ENCODE results near the gene GFM1.

The GFM1 gene

GRCh38 chr3:158728061-158728377 is 83.7 kb downstream of the GFM1 start:
- TF ChIP-seq EZH2phosphoT487 (conservative IDR thresholded peaks at IDR 0.05; ENCODE audit: low read length), result no peak
- no peak for TF ChIP-seq CTCF (IDR thresholded peaks at IDR 0.05; ENCODE audit: insufficient read depth, low read length, poor library complexity, severe bottlenecking)
- Histone ChIP-seq H3F3A (ENCODE audit: insufficient read depth) (no peaks in the 10 kb centered on the region), H3K27ac (ENCODE audit: low read depth, low read length) (no peak overlapping the region), H3K36me3 (ENCODE audit: low read length) (no peaks in the 10 kb centered on the region), H2AFZ (ENCODE audit: low read depth, low read length, severe bottlenecking) (peak overlapping the region; percentile 55), H3K9ac (ENCODE audit: low read length) (0 out of 2 replicates have a peak overlapping the region, but pooled peaks have one; percentile 1), H3K27me3 (ENCODE audit: low read length) (no peaks in the 10 kb centered on the region), H4K20me1 (ENCODE audit: low read depth, low read length) (no peaks in the 10 kb centered on the region), H3K4me2 (ENCODE audit: low read depth, low read length, poor library complexity, severe bottlenecking) (peak overlapping the region; percentile 34), H3K4me3 (ENCODE audit: insufficient read depth, low read length, poor library complexity, severe bottlenecking) (no peak overlapping the region), H3K9me2 (replicated peaks; ENCODE audit: insufficient read depth, low read length) (no peaks in the 10 kb centered on the region), H3K79me2 (ENCODE audit: insufficient read depth, low read length) (no peaks in the 10 kb centered on the region), H3K9me3 (ENCODE audit: insufficient read depth, low read length) (no peaks in the 10 kb centered on the region)

GRCh38 chr3:158728851-158729250 is 84.5 kb downstream of the GFM1 start:
- Histone ChIP-seq H3K4me3 (ENCODE audit: insufficient read depth, low read length, poor library complexity, severe bottlenecking) (no peak overlapping the region), H4K20me1 (ENCODE audit: low read depth, low read length) (no peaks in the 10 kb centered on the region), H2AFZ (ENCODE audit: low read depth, low read length, severe bottlenecking) (no peak overlapping the region), H3F3A (ENCODE audit: insufficient read depth) (no peaks in the 10 kb centered on the region), H3K9ac (ENCODE audit: low read length) (no peak overlapping the region), H3K27ac (ENCODE audit: low read depth, low read length) (no peak overlapping the region), H3K9me3 (ENCODE audit: insufficient read depth, low read length) (no peaks in the 10 kb centered on the region), H3K27me3 (ENCODE audit: low read length) (no peaks in the 10 kb centered on the region), H3K36me3 (ENCODE audit: low read length) (no peaks in the 10 kb centered on the region), H3K4me2 (ENCODE audit: low read depth, low read length, poor library complexity, severe bottlenecking) (no peak overlapping the region), H3K9me2 (replicated peaks; ENCODE audit: insufficient read depth, low read length) (no peaks in the 10 kb centered on the region), H3K79me2 (ENCODE audit: insufficient read depth, low read length) (no peaks in the 10 kb centered on the region)
- TF ChIP-seq EZH2phosphoT487 (conservative IDR thresholded peaks at IDR 0.05; ENCODE audit: low read length) (no peak), CTCF (IDR thresholded peaks at IDR 0.05; ENCODE audit: insufficient read depth, low read length, poor library complexity, severe bottlenecking) (no peak)

GRCh38 chr3:158731486-158731885 is 87.2 kb downstream of the GFM1 start:
- Histone ChIP-seq H2AFZ (ENCODE audit: low read depth, low read length, severe bottlenecking) (no peak overlapping the region), H3K27ac (ENCODE audit: low read depth, low read length) (no peak overlapping the region), H3K27me3 (ENCODE audit: low read length) (no peaks in the 10 kb centered on the region), H3F3A (ENCODE audit: insufficient read depth) (no peaks in the 10 kb centered on the region), H4K20me1 (ENCODE audit: low read depth, low read length) (no peaks in the 10 kb centered on the region), H3K9me2 (replicated peaks; ENCODE audit: insufficient read depth, low read length) (no peaks in the 10 kb centered on the region), H3K9ac (ENCODE audit: low read length) (no peak overlapping the region), H3K36me3 (ENCODE audit: low read length) (no peaks in the 10 kb centered on the region), H3K4me2 (ENCODE audit: low read depth, low read length, poor library complexity, severe bottlenecking) (no peak overlapping the region), H3K79me2 (ENCODE audit: insufficient read depth, low read length) (no peaks in the 10 kb centered on the region), H3K4me3 (ENCODE audit: insufficient read depth, low read length, poor library complexity, severe bottlenecking) (no peak overlapping the region), H3K9me3 (ENCODE audit: insufficient read depth, low read length) (no peaks in the 10 kb centered on the region; the same call in 1 of the 2 replicates)
- no peak for TF ChIP-seq EZH2phosphoT487 (conservative IDR thresholded peaks at IDR 0.05; ENCODE audit: low read length)
- TF ChIP-seq CTCF (IDR thresholded peaks at IDR 0.05; ENCODE audit: insufficient read depth, low read length, poor library complexity, severe bottlenecking), result no peak
